ENCODE data around the gene HEATR1.

The HEATR1 gene

GRCh38 chr1:236556606-236557005 lies 47.7 kb downstream of the HEATR1 start:
- CTCF ChIA-PET, result no interaction called here
- POLR2A ChIA-PET (ENCODE audit: low non-redundant PET), result no interaction called here
- no peak overlapping the region for H3K27ac ChIP-seq

GRCh38 chr1:236553370-236553769 lies 50.9 kb downstream of the HEATR1 start:
- no peak for DNase-seq (ENCODE audit: low spot score)
- POLR2A ChIA-PET (ENCODE audit: low non-redundant PET), result no interaction called here
- no peak for TF ChIP-seq CTCF (conservative IDR thresholded peaks at IDR 0.05; ENCODE audit: low read depth)
- CTCF ChIA-PET, result no interaction called here
- no peak overlapping the region for H3K27ac ChIP-seq

More at GRCh38 chr1:236556606-236557005, 47.7 kb downstream of the HEATR1 start:
- DNase-seq (ENCODE audit: low spot score), result no peak
- TF ChIP-seq CTCF (conservative IDR thresholded peaks at IDR 0.05; ENCODE audit: low read depth), result no peak

DNA sequence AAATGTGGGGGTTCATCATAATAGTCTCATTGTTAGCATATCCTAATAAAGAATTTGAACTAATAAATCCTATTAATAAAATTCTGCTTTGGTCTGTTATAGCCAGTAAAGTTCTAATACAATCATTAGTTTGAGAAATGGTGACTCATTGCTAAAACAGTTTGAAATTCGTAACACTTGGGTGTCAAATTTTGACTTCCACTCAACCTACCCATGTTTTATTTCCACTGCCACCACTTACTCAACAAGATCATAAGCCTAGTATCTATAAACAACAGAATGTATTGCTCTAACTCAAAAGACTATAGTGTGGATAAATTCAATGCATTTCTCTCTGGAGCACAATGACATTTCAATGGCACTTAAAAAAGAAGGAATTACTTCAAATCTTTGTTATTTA lies 51.4 kb downstream of the HEATR1 start:
- CTCF ChIA-PET, result no interaction called here
- POLR2A ChIA-PET (ENCODE audit: low non-redundant PET), result no interaction called here
- no peak overlapping the region for H3K27ac ChIP-seq
- DNase-seq (ENCODE audit: low spot score), result no peak
- no peak for TF ChIP-seq CTCF (conservative IDR thresholded peaks at IDR 0.05; ENCODE audit: low read depth)

- no peak for TF ChIP-seq CTCF (conservative IDR thresholded peaks at IDR 0.05; ENCODE audit: low read depth)
- ChIA-PET POLR2A (ENCODE audit: low non-redundant PET) (no interaction called here), CTCF (interaction anchor here (1.0 kb wide), 1 partner anchor 52 kb away, joined by 6 read pairs; the partner anchor contains the start of gene HEATR1)
- no peak for DNase-seq (ENCODE audit: low spot score)
- no peak overlapping the region for H3K27ac ChIP-seq
Measured at GRCh38 chr1:236552096-236552495, 52.2 kb downstream of the HEATR1 start.

GRCh38 chr1:236550961-236551851 lies 53.1 kb downstream of the HEATR1 start:
- CTCF ChIA-PET, result interaction anchor here (0.7 kb wide), 1 partner anchor 499 kb away, joined by 3 read pairs; no protein-coding TSS in a partner anchor
- DNase-seq (ENCODE audit: low spot score), result no peak
- POLR2A ChIA-PET (ENCODE audit: low non-redundant PET), result no interaction called here
- no peak overlapping the region for H3K27ac ChIP-seq
- no peak for TF ChIP-seq CTCF (conservative IDR thresholded peaks at IDR 0.05; ENCODE audit: low read depth)

- no peak for DNase-seq (ENCODE audit: low spot score)
- H3K27ac ChIP-seq, result no peak overlapping the region
- CTCF ChIA-PET, result no interaction called here
- no peak for TF ChIP-seq CTCF (conservative IDR thresholded peaks at IDR 0.05; ENCODE audit: low read depth)
- POLR2A ChIA-PET (ENCODE audit: low non-redundant PET), result no interaction called here
Measured at GRCh38 chr1:236548452-236548851, 55.9 kb downstream of the HEATR1 start.

Measured in RWPE1 (cell line).